Lower lobe of right lung (tissue), 2 donors: ENCODE results near the gene EIF3I. TPM values are rescaled to one million over a fixed set of nuclear protein-coding genes. Genes with fewer than 3 reads are reported as not detected.

Source experiments
- ATAC-seq, 2 donors: fragments of 200-7000 bp; cut with Tn5 transposase; one replicate each; pipeline ENCODE4 v1.9.1; 2020 to 2022; ENCODE audit warnings: mild to moderate bottlenecking in 2 of 2, moderate library complexity in 2 of 2
- DNase-seq: peaks from one replicate; pipeline ENCODE4 v3.0.0-alpha.2; 2020
- H3K27ac ChIP-seq: fragments of 200-600 bp; one replicate; pipeline ENCODE4 v1.8.0; 2022
- H3K27me3 ChIP-seq: fragments of 200-600 bp; one replicate; pipeline ENCODE4 v1.8.0; 2022; ENCODE audit warnings: low read depth
- H3K36me3 ChIP-seq: fragments of 200-600 bp; one replicate; pipeline ENCODE4 v1.8.0; 2022; ENCODE audit warnings: mild to moderate bottlenecking
- H3K4me1 ChIP-seq: fragments of 200-600 bp; one replicate; pipeline ENCODE4 v1.8.0; 2022
- H3K4me3 ChIP-seq: fragments of 200-600 bp; one replicate; pipeline ENCODE4 v1.8.0; 2022; ENCODE audit warnings: mild to moderate bottlenecking
- H3K9me3 ChIP-seq: fragments of 200-600 bp; one replicate; pipeline ENCODE4 v1.8.0; 2022
- intact Hi-C: fragments of 100-400 bp; cut with DNase I; formaldehyde crosslinking; loops from one replicate; pipeline ENCODE4 v1.11.0; 2022
- long read RNA-seq: library from polyadenylated mRNA; unstranded; transcript quantifications from one replicate; pipeline ENCODE4 v2.0.0, GENCODE V29; 2021
- total RNA-seq: library from RNA; stranded (reverse); fragmentation: NEBNext Ultra II Directional; extraction: Animal tissue kit (Norgen Biotek cat#: 25700); gene quantifications from one replicate; pipeline ENCODE4 v1.2.1, GENCODE V29; 2021
- TF ChIP-seq, protein P1 (sequence below): fragments of 200-600 bp; IDR thresholded peaks from one replicate; pipeline ENCODE4 v1.8.0; 2022; ENCODE audit warnings: antibody characterized with exemption, mild to moderate bottlenecking
- donor health status: DM: no; HTN: yes; CAD: no; lungs with severe emphysema.

Gene EIF3I
- total RNA-seq, result 99.4 TPM
- long read RNA-seq, transcript EIF3I-202 (11 exons, 1,458 nt), result major isoform, 87 of 129 reads
- long read RNA-seq, partial matches to known transcripts, result 33 of 129 reads
- long read RNA-seq, other reads (novel, unspliced or antisense), result 9 of 129 reads

DNA sequence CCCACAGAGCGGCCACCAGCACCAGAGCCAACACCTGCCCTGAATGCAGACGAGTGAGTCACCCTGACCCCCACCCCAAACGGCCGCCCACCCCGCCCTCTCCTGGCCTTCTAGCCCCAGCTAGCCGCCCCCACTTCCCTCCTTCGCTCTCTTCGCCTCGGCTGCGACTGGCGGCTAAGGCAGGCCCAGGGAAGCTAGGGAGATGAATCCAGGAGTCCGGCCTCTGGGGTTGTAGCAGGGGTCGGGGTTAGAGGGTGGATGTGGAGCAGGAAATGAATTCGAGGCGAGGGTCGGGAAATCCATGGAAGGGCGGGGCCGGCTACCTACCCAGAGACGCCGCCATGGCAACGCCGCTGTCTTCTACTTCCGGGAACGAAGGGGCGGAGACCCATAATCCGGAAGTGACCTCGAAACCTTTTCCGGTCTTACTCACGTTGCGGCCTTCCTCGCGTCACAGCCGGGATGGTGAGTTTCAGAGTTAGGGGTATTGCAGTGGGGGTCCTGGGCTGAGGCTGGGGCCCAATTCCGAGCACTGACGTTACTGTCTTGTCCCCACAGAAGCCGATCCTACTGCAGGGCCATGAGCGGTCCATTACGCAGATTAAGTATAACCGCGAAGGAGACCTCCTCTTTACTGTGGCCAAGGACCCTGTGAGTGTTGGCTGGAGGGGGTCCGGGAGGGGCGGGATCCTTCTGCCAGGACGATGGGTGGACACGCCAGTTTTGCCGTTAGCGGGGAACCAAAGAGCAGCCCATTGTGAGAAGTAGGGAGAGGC lies at the start of gene EIF3I, which contains the start of gene TMEM234:
Gene EIF3I (plus strand): TSS at position 428 of the 776 bp plus-strand sequence. CDS start 35 bp downstream, at position 463.
Gene TMEM234 (minus strand): TSS at position 374 of the 776 bp plus-strand sequence. CDS start 31 bp downstream, at position 343.
- DNase-seq, result peak; percentile 94
- ATAC-seq, result peak; percentile 95 to 99
- Histone ChIP-seq H3K27ac (peak within 1 kb of the TSS; percentile 94), H3K9me3 (no peaks in the 10 kb centered on the region), H3K4me1 (peaks cover 32% of the 10 kb centered on the region), H3K27me3 (no peaks in the 10 kb centered on the region), H3K36me3 (peaks cover 45% of the 10 kb centered on the region), H3K4me3 (peak within 1 kb of the TSS; percentile 92)
- TF ChIP-seq, protein P1, sequence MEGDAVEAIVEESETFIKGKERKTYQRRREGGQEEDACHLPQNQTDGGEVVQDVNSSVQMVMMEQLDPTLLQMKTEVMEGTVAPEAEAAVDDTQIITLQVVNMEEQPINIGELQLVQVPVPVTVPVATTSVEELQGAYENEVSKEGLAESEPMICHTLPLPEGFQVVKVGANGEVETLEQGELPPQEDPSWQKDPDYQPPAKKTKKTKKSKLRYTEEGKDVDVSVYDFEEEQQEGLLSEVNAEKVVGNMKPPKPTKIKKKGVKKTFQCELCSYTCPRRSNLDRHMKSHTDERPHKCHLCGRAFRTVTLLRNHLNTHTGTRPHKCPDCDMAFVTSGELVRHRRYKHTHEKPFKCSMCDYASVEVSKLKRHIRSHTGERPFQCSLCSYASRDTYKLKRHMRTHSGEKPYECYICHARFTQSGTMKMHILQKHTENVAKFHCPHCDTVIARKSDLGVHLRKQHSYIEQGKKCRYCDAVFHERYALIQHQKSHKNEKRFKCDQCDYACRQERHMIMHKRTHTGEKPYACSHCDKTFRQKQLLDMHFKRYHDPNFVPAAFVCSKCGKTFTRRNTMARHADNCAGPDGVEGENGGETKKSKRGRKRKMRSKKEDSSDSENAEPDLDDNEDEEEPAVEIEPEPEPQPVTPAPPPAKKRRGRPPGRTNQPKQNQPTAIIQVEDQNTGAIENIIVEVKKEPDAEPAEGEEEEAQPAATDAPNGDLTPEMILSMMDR, result no peak
- intact Hi-C loops, result no loop called here

DNA sequence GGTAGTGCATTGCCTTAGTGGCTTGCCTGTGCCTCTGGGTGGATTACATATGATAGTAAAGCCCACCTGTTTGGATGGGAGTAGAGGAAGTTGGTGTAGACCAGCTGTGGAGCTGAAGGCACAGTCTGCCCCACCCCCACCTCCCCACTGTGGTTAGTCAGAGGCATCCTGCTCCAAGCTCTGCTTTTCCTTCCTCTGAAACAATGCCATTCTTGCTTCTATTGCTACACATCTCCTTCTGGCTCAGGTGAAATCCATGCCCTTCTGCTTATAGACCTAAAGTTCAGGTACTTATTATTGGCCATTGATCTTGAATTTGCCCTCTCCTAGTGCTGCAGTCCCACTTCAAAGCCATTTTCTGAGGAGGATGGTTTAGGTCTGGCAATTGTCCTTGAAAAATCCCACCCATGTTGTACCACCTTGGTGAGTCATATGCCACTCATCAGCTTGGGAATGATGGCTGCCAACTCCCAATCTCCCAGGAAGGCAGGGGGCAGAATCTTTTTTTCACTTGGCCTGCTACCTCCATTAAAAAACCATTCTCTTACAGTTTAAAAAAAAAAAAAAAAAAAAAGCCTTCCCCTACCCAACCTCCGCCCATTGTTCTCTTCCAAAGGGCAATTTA lies 49.5 kb upstream of the EIF3I start:
- H3K36me3 ChIP-seq, result peaks cover 55% of the 10 kb centered on the region

DNA sequence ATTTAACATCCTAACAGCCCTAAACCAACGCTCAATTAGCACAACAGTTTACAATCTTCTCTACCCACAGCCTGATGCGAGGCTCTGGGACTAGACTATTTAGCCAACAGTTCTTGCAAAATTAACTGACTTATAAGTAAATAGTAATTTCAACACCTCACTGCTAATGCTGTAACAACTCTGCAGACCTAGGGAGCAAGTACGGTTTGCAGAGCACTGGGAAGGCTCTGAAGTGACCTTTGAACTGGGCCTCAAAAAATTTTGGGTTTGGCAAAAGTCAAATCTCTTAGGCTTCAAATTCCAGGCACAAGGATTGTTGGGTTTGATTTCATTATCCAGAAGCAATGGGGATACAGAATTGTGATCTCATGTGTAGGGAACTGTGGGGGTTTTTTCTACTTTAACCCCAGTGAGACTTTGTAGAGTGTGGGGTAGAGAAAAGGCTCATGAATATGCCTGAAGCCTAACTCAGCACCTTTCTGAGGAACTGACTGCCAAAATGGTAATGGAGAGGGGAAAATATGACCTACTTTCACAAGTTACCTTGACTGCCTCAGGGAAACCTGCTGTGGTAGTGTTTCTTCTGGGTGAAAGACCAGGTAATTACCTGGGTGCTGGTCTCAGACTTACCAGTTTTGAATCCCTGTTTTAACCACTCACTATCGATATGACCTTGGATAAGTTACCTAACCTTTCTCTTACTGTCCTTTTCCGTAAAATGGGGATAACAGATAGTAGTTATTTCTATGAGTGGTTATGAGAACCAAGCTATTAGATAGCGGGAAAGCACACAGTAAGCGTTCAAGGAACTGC lies 43.6 kb upstream of the EIF3I start:
- Histone ChIP-seq H3K9me3 (no peaks in the 10 kb centered on the region), H3K27me3 (no peaks in the 10 kb centered on the region), H3K4me3 (peak overlapping the region; percentile 76), H3K36me3 (peaks cover 23% of the 10 kb centered on the region), H3K4me1 (peaks cover 36% of the 10 kb centered on the region), H3K27ac (peak overlapping the region; percentile 85)
- intact Hi-C loops, result no loop called here
- DNase-seq (no peak), ATAC-seq (no peak)
- TF ChIP-seq, protein P1, result no peak

More for the DNA sequence above, 49.5 kb upstream of the EIF3I start:
- TF ChIP-seq, protein P1, result no peak
- Histone ChIP-seq H3K27me3 (no peaks in the 10 kb centered on the region), H3K9me3 (no peaks in the 10 kb centered on the region), H3K27ac (no peak overlapping the region), H3K4me1 (no peaks in the 10 kb centered on the region), H3K4me3 (no peak overlapping the region)
- ATAC-seq (no peak), DNase-seq (no peak)
- intact Hi-C loops, result no loop called here

DNA sequence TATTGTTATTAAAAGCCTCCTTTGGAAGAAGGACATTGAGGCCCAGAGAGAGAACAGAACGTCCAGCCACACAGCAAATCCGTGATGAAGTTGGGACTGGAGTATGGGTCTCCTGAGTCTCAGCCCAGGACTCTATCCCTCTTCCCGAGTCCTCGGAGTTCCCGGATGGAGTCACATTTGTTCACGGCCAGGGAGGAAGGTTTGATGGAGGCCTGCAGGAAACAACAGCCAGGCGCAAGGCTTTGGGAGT lies 43.1 kb upstream of the EIF3I start:
- Histone ChIP-seq H3K4me3 (peak overlapping the region; percentile 76), H3K9me3 (no peaks in the 10 kb centered on the region), H3K36me3 (peaks cover 28% of the 10 kb centered on the region), H3K27ac (peak overlapping the region; percentile 85), H3K4me1 (peaks cover 41% of the 10 kb centered on the region), H3K27me3 (no peaks in the 10 kb centered on the region)
- DNase-seq (no peak), ATAC-seq (peak; percentile 2 to 28)
- intact Hi-C loops, result no loop called here
- TF ChIP-seq, protein P1, result no peak

DNA sequence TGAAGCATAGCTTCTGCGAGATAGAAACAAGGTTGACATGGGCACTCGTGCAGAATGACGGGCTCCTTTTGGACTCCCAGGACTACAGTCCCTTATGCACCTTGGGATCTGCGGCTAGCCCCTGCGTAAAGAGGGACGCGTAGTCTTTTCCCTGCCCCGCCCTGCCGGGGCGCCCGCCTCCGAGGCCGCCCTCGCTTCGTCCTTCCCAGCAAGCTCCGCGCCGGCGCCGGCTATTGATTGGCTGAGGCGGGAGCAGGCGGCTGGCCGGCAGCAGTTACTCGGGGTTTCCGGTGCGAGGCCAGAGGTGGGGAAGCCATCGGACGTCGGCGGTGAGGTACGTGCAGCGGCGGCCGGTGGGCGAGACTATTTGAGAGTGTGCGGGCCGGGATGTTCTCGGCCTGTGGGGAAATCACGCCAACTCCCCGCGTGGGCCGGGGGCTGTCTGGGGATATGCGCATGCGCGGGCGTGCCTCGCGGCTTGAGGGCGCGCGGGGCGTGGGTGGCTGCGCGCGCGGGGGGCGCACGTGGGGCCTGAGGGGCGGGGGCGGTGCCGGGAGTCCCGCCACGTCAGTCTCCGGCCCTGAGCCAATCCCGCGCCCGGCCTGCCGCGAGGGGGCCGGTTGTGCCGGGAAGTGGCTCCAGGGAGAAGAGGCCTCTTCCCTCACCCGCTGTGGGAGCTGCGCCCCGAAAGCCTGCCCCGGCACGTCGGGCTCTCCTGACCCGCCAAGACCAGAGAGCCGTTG lies 42.6 kb upstream of the EIF3I start, which contains the start of gene TXLNA:
Gene TXLNA (plus strand): TSS at position 233 of the 743 bp plus-strand sequence. CDS start 671 bp downstream, outside the sequence.
- Histone ChIP-seq H3K27me3 (no peaks in the 10 kb centered on the region), H3K36me3 (peaks cover 33% of the 10 kb centered on the region), H3K27ac (peak within 1 kb of the TSS; percentile 85), H3K9me3 (no peaks in the 10 kb centered on the region), H3K4me3 (peak within 1 kb of the TSS; percentile 76), H3K4me1 (peaks cover 46% of the 10 kb centered on the region)
- ATAC-seq (peak; percentile 97), DNase-seq (peak; percentile 97)
- TF ChIP-seq, protein P1, result peak; percentile 15
- intact Hi-C loops, result no loop called here
